HTERT RPE-1 (cell line): ENCODE results near the gene HAND1.
"Not testable (repeated sequence)": the region's sequence is repeated elsewhere in the genome, so short reads cannot be mapped to it uniquely, and the experiment has no call there.

Source experiments
- in situ Hi-C: fragments of 300-500 bp; cut with MboI; formaldehyde crosslinking; loops from 4 replicates; pipeline ENCODE4 v1.14.3; 2020; ENCODE audit warnings: low sequenced_read_pairs

The HAND1 gene

GRCh38 chr5:154478224-154478565 is at the start of gene HAND1:
TSS of gene HAND1 (minus strand) at chr5:154478227. CDS start at chr5:154478008, 219 bp downstream.
- in situ Hi-C loops: no loop called here

GRCh38 chr5:154526231-154527226 is 48.5 kb upstream of the HAND1 start:
- in situ Hi-C loops: no loop called here

DNA sequence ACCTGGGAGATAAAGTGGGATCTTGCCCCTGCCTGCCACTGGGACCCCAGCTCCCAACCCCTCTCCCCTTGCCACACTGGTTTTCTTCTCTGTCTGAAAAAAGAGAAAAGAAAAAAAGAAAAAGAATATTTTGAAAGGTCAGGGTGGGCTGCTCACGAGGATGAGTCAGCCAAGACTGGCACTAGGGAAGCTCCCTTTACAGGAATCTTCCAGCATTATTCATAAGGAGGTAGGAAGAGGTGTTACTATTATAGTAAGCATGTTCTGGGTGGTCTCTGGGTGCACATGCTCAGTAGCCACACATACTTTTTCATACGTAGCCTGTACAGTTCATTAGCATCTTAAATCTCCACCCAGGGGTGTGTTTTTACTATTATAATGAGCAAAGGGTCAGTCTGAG is 46.8 kb upstream of the HAND1 start:
- in situ Hi-C loops: no loop called here

DNA sequence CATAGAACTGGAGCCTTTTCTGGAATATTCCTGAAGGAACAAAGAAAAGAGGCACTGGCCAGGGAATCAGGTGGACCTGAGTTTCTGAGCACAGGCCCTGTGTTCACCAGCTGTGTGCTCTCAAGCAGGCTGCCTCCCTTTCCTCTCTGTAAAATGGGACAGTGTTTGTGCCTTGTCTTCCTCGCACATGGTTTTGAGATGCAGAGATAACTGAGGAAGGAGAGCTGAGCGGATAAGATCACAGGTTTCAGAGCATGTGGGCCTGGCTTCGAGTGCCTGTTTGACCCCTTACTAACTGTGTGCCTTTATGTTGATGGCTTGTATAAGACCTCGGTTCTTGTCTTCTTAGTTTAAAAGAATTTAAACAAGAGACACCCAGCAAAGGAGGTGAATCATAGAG is 46.2 kb upstream of the HAND1 start:
- in situ Hi-C loops: no loop called here

DNA sequence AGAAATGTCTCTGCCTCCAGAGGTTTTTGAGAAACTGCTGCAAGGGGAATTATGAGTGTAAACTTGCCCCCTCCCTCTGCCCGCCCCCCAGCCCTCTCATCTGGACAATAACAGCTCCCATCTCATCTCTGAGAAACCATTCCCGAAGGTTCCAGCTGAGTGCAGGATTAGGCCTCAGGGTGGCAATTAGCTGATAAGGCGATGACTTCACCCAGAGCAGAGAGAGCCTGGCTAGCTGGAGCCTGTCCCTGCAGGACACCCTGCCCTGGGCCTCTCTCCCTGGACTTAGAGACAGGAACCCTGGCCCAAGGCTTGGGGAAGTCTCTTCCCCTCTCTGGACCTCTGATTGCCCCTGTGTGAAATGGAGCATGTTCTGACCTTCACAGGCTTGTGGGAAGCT is 45.7 kb upstream of the HAND1 start:
- in situ Hi-C loops: no loop called here

DNA sequence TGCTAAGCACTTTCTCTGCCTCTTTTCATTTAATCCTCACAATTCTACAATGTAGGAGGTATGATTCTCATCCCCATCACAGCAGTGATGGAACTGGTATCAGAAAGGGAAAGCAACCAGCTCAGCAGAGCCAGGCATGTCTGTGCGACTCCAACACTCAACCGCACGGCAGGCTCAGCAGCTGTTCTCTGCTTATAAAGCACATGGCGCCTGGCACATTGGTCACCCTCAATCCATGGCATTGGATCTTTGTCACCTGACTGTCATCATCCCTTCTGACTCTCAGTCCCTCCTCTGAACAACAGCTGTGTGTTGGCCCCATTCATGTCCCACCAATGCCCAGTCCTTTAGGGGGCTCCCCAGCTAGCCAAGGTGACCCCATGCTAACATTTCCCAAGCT is 45.1 kb upstream of the HAND1 start:
- in situ Hi-C loops: no loop called here

- in situ Hi-C loops: no loop called here
Observed at GRCh38 chr5:154522284-154522683, 44.3 kb upstream of the HAND1 start.

- in situ Hi-C loops: no loop called here
Observed at GRCh38 chr5:154521756-154522155, 43.7 kb upstream of the HAND1 start.

- in situ Hi-C loops: no loop called here
Observed at GRCh38 chr5:154520861-154521453, 42.9 kb upstream of the HAND1 start.

DNA sequence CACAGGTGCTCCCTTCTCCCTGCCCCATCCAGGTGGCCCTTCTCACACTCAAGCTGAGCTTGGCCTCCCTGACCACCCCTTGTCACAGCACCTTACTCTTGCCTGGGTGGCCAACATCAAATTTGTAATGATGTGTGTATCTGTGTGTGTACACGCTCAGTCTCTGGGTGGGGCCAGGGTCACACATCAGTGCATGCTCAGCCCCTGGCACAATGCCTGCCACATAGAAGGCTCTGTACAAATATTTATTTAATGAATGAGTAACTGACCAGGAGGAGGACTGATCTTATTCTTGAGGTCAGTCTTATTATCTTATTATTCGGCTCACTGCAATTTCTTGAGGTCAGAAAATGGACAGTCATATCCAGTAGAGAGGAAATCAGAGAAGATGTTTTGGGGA is 41.3 kb upstream of the HAND1 start:
- in situ Hi-C loops: no loop called here

DNA sequence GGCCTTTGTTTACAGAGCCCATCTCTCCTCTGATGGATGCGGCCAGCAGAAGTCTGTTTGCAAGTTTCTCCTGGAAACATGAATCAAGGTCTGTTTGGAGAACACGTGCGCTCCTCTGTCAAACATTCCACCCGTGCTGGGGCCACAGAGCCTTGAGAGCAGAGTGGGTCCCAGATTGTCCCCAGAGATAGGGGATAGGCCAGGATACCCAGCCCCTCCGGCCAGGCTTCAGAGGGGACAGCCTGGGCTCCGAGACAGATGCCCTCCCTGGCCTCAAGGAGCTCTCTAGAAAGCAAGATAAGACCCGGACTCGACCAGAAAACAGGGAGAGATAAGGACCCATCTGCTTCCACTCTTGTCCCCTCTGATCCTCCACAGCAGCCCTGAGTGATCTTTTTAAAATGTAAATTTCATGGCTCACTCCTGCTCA is 40.4 kb upstream of the HAND1 start:
- in situ Hi-C loops: no loop called here

DNA sequence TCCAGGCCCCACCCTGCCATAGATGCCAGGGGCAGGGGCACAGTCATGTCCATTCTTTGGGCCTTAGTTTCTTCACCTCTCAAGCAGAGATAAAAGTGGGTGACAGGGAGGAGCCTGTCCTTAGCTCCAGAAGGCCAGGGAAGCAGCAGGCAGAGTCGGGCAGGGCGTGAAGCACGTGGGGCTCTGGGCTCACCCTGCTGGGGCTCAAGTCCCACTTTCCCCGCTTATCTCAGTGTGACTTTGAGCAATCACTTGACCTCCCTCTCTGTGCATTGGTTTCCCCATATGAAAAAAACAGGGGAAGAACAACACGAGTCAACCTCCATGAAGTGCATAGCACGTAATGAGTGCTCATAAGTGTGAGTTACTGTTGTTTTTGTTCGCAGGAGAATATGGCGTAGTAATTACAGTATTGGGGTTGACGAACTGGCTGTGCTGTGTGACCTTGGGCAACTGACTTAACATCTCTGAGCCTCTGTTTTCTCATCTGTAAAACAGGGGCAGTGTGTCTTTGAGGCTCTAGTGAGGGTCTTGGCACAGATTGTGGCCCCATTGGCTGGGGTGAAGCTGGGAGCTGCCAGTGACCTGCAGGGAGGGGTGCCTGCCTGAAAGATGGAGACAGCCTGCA is 39.9 kb upstream of the HAND1 start:
- in situ Hi-C loops: no loop called here

DNA sequence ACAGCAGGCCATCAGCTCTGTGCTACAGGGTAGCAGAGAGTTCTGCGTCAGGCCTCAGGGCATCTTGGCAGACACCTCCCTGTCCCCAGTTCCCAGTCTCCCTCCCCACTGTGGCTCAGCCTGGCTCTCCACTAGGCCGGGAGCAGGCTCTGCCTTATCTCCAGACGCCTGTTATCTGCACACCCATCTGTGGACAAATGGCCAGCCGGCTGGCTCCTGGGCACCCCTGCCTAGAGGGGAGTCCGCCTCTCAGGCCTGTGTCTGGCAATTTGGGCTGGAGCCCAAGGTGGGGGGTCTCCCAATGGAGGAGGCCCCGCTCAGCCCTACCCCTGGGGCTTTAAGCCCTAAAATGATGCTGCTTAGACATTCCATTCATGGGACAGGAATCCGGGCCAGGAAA is 39.2 kb upstream of the HAND1 start:
- in situ Hi-C loops: no loop called here

GRCh38 chr5:154516475-154516874 is 38.4 kb upstream of the HAND1 start:
- in situ Hi-C loops: no loop called here

- in situ Hi-C loops: not testable (repeated sequence)
Observed at GRCh38 chr5:154515488-154515887, 37.5 kb upstream of the HAND1 start.

- in situ Hi-C loops: no loop called here
Observed at GRCh38 chr5:154514331-154514730, 36.3 kb upstream of the HAND1 start.

DNA sequence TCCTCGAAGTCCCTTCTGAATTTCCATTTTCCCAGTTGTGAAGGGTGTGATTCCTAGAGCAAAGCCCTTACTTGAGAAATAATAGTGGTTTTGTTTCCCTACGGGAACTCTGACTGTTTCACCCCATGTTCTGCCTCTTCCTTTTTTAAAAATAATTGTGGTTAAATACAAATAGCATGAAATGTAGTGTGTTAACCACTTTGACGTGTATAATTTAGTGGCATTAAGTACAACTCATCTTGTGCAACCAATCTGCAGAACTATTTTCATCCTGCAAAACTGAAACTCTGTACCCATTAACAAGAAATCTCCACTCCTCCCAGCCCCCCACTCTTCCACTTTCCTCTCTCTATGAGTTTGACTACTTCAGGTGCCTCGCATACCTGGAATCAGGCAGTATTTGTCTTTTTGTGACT is 35.6 kb upstream of the HAND1 start:
- in situ Hi-C loops: no loop called here

DNA sequence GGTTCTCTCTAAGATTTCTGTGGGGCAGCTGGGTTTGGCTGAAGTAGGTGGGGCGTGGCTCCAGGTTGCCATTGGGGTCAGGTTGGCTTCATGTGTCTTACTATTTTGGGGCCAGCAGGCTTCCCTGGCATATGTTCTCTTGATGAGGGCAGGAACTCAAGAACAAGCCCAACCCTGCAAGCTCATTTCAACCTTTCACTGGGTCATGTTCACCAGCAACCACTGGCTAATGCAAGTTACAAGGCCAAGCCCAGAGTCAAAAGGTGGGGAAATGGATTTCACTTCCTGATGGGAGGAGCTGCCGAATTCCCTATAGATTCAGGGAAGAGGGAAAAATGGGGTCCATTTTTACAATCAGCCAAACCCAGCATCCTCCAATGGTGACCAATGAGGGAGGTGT is 34.0 kb upstream of the HAND1 start:
- in situ Hi-C loops: no loop called here

DNA sequence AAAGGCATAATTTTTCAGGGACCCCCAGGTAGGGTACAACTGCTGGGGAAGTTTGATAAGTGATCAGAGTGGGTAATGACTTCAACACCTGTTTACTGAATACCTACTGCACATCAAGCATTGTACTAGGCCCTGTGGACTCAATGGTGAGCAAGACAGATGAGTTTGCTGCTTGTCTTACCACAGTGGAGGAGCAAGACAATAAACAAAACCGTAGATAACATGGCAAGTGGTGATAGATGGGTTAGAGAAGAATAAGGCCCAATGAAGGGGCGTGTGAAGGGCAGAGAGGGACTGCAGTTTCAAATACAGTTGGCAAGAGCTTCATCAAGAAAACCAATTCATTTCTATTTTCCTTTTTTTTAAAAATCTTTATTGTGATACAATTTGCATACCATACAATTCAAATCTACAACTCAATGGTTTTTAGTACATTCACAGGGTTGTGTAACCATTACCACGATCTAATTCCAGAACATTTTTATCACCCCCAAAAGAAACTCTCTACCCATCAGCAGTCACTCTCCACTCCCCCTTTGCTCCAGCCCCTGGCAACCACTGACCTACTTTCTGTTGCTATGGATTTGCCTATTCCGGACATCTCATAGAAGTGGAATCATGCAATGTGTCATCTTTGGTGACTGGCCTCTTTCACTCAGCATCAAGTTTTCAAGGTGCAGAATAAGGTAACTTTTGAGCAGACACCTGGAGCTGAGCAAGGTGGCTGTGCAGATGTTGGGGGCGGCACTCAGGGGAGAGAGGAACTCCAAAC is 31.9 kb upstream of the HAND1 start:
- in situ Hi-C loops: no loop called here

GRCh38 chr5:154508114-154508513 is 30.1 kb upstream of the HAND1 start:
- in situ Hi-C loops: no loop called here

GRCh38 chr5:154506716-154507080 is 28.7 kb upstream of the HAND1 start:
- in situ Hi-C loops: no loop called here
